Measurements from ENCODE around the gene ZNF486. TPM values are rescaled to one million over a fixed set of nuclear protein-coding genes. Genes with fewer than 3 reads are reported as not detected.
"Not testable (repeated sequence)": the region's sequence is repeated elsewhere in the genome, so short reads cannot be mapped to it uniquely, and the experiment has no call there.

The ZNF486 gene
- total RNA-seq, 1 experiment from 2014 or later, result 21.1 TPM

GRCh38 chr19:20179956-20180355, 12.9 kb downstream of the ZNF486 start:
- not testable (repeated sequence) for H3K9ac ChIP-seq (ENCODE audit: extremely low read depth, insufficient read length, low read length); H3K79me2 ChIP-seq (ENCODE audit: insufficient read depth, low read length); DNase-seq; H3K4me1 ChIP-seq (ENCODE audit: insufficient read depth, low read length); H3K9me3 ChIP-seq (ENCODE audit: control insufficient read depth, low read depth, low read length); H3K4me2 ChIP-seq (ENCODE audit: insufficient read depth, insufficient read length, low read length); H3K27me3 Mint-ChIP-seq (ENCODE audit: low read depth); H3K79me1 ChIP-seq (ENCODE audit: insufficient read depth, low read depth, low read length, poor library complexity, severe bottlenecking); H4K5ac ChIP-seq (ENCODE audit: insufficient read length, low read depth, low read length); H3K4ac ChIP-seq (ENCODE audit: low read depth, low read length); H3K4me1 Mint-ChIP-seq; H2AFZ ChIP-seq (ENCODE audit: low read length); H3K27me3 ChIP-seq (ENCODE audit: insufficient read depth, low read length); H3K27ac ChIP-seq (ENCODE audit: insufficient read length, low read depth, low read length); H2BK12ac ChIP-seq (ENCODE audit: insufficient read length, low read depth, low read length); H2BK120ac ChIP-seq (ENCODE audit: low read depth, low read length, poor library complexity, severe bottlenecking); H4K91ac ChIP-seq (ENCODE audit: insufficient read length, low read depth, low read length); H2AK5ac ChIP-seq (ENCODE audit: insufficient read length, low read length); H3K56ac ChIP-seq (ENCODE audit: insufficient read length, low read depth, low read length); H2BK15ac ChIP-seq (ENCODE audit: low read depth, low read length); H4K8ac ChIP-seq (replicated peaks; ENCODE audit: insufficient read length, low read depth, low read length); H3K23me2 ChIP-seq (ENCODE audit: insufficient read length, low read depth, low read length, poor library complexity, severe bottlenecking); H3K14ac ChIP-seq (ENCODE audit: insufficient read depth, low read length); H3K18ac ChIP-seq (ENCODE audit: insufficient read length, low read depth, low read length); H2BK5ac ChIP-seq (ENCODE audit: insufficient read length, low read length); H3K27ac Mint-ChIP-seq; H3K4me3 Mint-ChIP-seq; H3T11ph ChIP-seq (ENCODE audit: low read length); H3K23ac ChIP-seq (ENCODE audit: insufficient read length, low read depth, low read length); H4K20me1 ChIP-seq (ENCODE audit: control insufficient read depth, insufficient read depth, insufficient read length); H2BK20ac ChIP-seq (ENCODE audit: low read depth, low read length, poor library complexity, severe bottlenecking)
- H3K9me3 Mint-ChIP-seq, result peaks cover 18 to 25% of the 10 kb centered on the region in 2 experiments
- peaks cover 43 to 54% (median 48%) of the 10 kb centered on the region in 3 experiments for H3K36me3 Mint-ChIP-seq (ENCODE audit: insufficient read depth in 1 of 3, low read depth in 3 of 3)

All from H9 (cell line).